Hepatocyte (in vitro differentiated cells): ENCODE measurements around the gene NGFR.

Experiments used
- EZH2 ChIP-seq: fragments of 200-600 bp; sonication (generic); IDR thresholded peaks from 2 replicates; pipeline ENCODE4 v1.6.1; 2016; ENCODE audit warnings: antibody characterized with exemption, mild to moderate bottlenecking, borderline replicate concordance
- EZH2phosphoT487 ChIP-seq: fragments of 200-600 bp; sonication (generic); IDR thresholded peaks from one replicate; pipeline ENCODE4 v1.6.1; 2018; ENCODE audit warnings: antibody characterized with exemption, mild to moderate bottlenecking, low read depth, moderate library complexity; ENCODE audit not compliant: unreplicated experiment, severe bottlenecking
- TF ChIP-seq, protein P1 (sequence below): fragments of 200-600 bp; sonication (generic); IDR thresholded peaks from 2 replicates; pipeline ENCODE4 v1.5.1; 2016; ENCODE audit warnings: antibody characterized with exemption, mild to moderate bottlenecking; ENCODE audit not compliant: poor library complexity

DNA sequence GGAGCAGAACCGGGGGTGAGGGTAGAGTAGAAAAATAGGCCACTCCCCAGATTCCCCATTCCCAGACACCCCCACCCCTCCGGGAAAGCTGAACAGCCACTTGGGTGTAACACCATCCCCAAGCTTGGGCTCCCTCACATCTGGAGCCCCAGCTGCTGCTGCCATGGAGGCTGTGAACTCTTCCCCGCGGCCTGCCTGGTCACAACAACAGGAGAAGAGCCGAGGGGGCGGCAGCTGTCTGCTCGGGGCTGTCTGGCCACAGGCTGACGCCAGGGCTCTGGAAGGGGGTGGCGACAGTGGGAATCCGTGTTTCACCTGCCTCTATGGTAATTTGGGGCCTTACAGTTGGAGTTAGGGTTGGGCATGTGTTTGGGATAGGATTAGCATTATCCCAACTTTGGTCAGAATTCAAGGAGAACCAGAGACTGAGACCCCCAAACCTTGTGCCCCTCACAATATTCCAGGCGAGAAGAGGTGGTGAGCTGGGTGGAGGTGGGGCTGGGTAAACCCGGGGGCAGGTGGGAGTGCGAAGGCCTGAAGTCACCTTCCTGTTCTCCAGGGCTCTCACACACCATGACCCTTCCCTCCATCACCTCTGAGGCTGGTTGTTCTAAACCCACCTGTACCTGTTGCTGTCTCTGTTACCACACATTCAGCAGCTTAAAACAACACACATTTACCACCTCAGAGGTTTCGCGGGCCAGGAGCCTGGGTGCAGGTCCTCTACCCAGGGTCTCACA is 50.9 kb downstream of the NGFR start:
- TF ChIP-seq, protein P1, sequence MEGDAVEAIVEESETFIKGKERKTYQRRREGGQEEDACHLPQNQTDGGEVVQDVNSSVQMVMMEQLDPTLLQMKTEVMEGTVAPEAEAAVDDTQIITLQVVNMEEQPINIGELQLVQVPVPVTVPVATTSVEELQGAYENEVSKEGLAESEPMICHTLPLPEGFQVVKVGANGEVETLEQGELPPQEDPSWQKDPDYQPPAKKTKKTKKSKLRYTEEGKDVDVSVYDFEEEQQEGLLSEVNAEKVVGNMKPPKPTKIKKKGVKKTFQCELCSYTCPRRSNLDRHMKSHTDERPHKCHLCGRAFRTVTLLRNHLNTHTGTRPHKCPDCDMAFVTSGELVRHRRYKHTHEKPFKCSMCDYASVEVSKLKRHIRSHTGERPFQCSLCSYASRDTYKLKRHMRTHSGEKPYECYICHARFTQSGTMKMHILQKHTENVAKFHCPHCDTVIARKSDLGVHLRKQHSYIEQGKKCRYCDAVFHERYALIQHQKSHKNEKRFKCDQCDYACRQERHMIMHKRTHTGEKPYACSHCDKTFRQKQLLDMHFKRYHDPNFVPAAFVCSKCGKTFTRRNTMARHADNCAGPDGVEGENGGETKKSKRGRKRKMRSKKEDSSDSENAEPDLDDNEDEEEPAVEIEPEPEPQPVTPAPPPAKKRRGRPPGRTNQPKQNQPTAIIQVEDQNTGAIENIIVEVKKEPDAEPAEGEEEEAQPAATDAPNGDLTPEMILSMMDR, result no peak
- TF ChIP-seq EZH2 (no peak), EZH2phosphoT487 (no peak)
